T-cell (primary cell): ENCODE results near the gene PHGDH. TPM values are rescaled to one million over a fixed set of nuclear protein-coding genes. Genes with fewer than 3 reads are reported as not detected.

Experiments
- ATAC-seq, 4 experiments: fragments of 200-7000 bp in 3 of 4; fragments of 150-1000 bp in 1 of 4; cut with Tn5 transposase; replicated peaks in 1 of 4; 1 replicate in 3 of 4; 2 replicates in 1 of 4; pipeline ENCODE4 v1.10.0; 2021; ENCODE audit warnings: moderate library complexity in 3 of 4, mild to moderate bottlenecking in 2 of 4, moderate number of reproducible peaks in 1 of 4
- CTCF ChIA-PET, 2 donors: fragments of 300-600 bp; sonication (Branson Sonifier 250); formaldehyde crosslinking; loops; one replicate each; lab custom pipeline; 2022; ENCODE audit warnings: antibody characterized with exemption in 2 of 2; lab: Charles Lee
- POLR2A ChIA-PET, 2 donors: fragments of 300-600 bp; sonication (Branson Sonifier 250); formaldehyde crosslinking; loops; one replicate each; lab custom pipeline; 2022; ENCODE audit warnings: antibody characterized with exemption in 2 of 2; lab: Charles Lee
- DNase-seq, 35 experiments: peaks; one replicate each; pipeline versions ENCODE4 v3.0.0 to v3.0.0-alpha.2; 2013 to 2023
- H3K27ac ChIP-seq: one replicate; pipeline ENCODE4 v1.5.1; 2013; ENCODE audit warnings: low read length
- H3K27me3 ChIP-seq, 2 experiments: replicated peaks in 1 of 2; 1 replicate in 1 of 2; 2 replicates in 1 of 2; pipeline versions ENCODE4 v1.6.1 to v1.7.0; 2013; ENCODE audit warnings: low read length in 1 of 2, mixed read lengths in 1 of 2; ENCODE audit not compliant: control insufficient read depth in 2 of 2, insufficient read depth in 2 of 2; ENCODE audit errors: extremely low read depth in 1 of 2
- H3K36me3 ChIP-seq, 2 donors: 1 replicate in 1 of 2; 2 replicates in 1 of 2; pipeline versions ENCODE4 v1.6.1 to v1.7.0; 2013; ENCODE audit warnings: low read length in 1 of 2; ENCODE audit not compliant: control insufficient read depth in 2 of 2, insufficient read depth in 1 of 2; ENCODE audit errors: extremely low read depth in 1 of 2
- H3K4me1 ChIP-seq, 2 experiments: 1 replicate in 1 of 2; 2 replicates in 1 of 2; pipeline versions ENCODE4 v1.6.1 to v1.7.0; 2013; ENCODE audit warnings: low read length in 2 of 2, mixed read lengths in 1 of 2; ENCODE audit not compliant: insufficient read depth in 2 of 2, control insufficient read depth in 1 of 2; ENCODE audit errors: extremely low read depth in 1 of 2
- H3K4me3 ChIP-seq, 2 donors: 1 replicate in 1 of 2; 2 replicates in 1 of 2; pipeline versions ENCODE4 v1.5.1 to v1.7.0; 2013; ENCODE audit warnings: mild to moderate bottlenecking in 2 of 2, low read length in 1 of 2, moderate library complexity in 1 of 2; ENCODE audit not compliant: control insufficient read depth in 1 of 2; ENCODE audit errors: extremely low read depth in 1 of 2
- H3K9me3 ChIP-seq: 2 replicates; pipeline ENCODE4 v1.7.0; 2013
- H3K27ac Mint-ChIP-seq, 2 donors: one replicate each; pipeline ENCODE4 v1.8.0; 2020 to 2021; ENCODE audit warnings: mild to moderate bottlenecking in 2 of 2, mixed read lengths in 2 of 2
- H3K27me3 Mint-ChIP-seq, 2 donors: one replicate each; pipeline ENCODE4 v1.8.0; 2021 to 2022; ENCODE audit warnings: mixed read lengths in 2 of 2
- H3K36me3 Mint-ChIP-seq: one replicate; pipeline ENCODE4 v1.8.0; 2021; ENCODE audit warnings: mixed read lengths
- H3K4me1 Mint-ChIP-seq, 3 donors: one replicate each; pipeline ENCODE4 v1.8.0; 2020 to 2022; ENCODE audit warnings: mixed read lengths in 3 of 3, mild to moderate bottlenecking in 1 of 3
- H3K4me3 Mint-ChIP-seq, 3 donors: one replicate each; pipeline ENCODE4 v1.8.0; 2020 to 2022; ENCODE audit warnings: mild to moderate bottlenecking in 3 of 3, mixed read lengths in 3 of 3, moderate library complexity in 3 of 3
- H3K9me3 Mint-ChIP-seq, 3 donors: one replicate each; pipeline ENCODE4 v1.8.0; 2020 to 2022; ENCODE audit warnings: mixed read lengths in 3 of 3
- WGBS: methylation state at CpG from one replicate; pipeline ENCODE4 v1.1.5; 2013; ENCODE audit warnings: missing lambda C conversion rate; ENCODE audit not compliant: insufficient coverage; 5-methylcytosine and 5-hydroxymethylcytosine counted together
- total RNA-seq, 35 experiments: library from RNA in 6 of 35; stranded (reverse) in 6 of 35; fragments of 120-200 nt in 1 of 35; gene quantifications; one replicate each; pipeline versions ENCODE4 v1.2.1 to v1.2.4 and lab custom pipeline; 2013 to 2026

PHGDH gene
- total RNA-seq, 5 donors from 2014 or later (not counting 1 experiment from before 2014, with no cell fraction given) = 7.8 to 27.4 (median 14.3) TPM

DNA sequence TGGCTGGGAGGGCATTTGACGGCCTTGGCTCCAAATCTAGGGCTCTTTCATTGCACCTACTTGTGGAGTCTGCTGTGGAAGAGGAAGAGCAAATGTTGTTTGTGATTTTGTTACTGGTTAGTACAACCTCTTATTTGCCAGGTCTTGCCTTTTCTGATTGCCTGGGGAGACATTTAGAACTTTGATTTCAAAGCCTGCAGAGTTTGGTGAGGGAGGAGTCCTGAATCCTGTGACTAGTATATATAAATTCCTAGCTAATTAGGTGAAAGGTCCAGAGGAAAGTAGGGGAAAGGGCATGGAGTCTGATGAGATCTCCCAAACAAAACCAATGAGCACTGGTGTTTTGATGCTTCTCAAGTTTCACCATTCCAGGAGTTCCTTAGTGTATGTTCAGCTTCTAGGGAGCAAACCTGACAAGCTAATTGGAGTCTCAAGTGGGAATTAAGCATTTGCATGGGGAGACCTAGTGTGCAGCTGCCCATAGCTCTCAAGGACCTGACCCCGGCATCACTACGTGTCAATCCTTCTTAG, 62.0 kb downstream of the PHGDH start:
- H3K36me3 Mint-ChIP-seq = no peaks in the 10 kb centered on the region
- no peak for ATAC-seq
- CTCF ChIA-PET = no interaction called here
- H3K4me3 Mint-ChIP-seq = no peak overlapping the region
- Histone ChIP-seq H3K4me1 (no peaks in the 10 kb centered on the region), H3K27ac (no peak overlapping the region), H3K4me3 (no peak overlapping the region), H3K9me3 (no peaks in the 10 kb centered on the region), H3K36me3 (no peaks in the 10 kb centered on the region), H3K27me3 (peaks cover 0 to 8% of the 10 kb centered on the region in 2 experiments)
- no peak for DNase-seq
- H3K9me3 Mint-ChIP-seq = no peaks in the 10 kb centered on the region
- no peaks in the 10 kb centered on the region for H3K4me1 Mint-ChIP-seq
- 90% methylated on average over 2 of the region's 3 CpGs for WGBS
- no peak overlapping the region for H3K27ac Mint-ChIP-seq
- peaks cover 4 to 9% of the 10 kb centered on the region in 2 donors for H3K27me3 Mint-ChIP-seq
- POLR2A ChIA-PET = no interaction called here

DNA sequence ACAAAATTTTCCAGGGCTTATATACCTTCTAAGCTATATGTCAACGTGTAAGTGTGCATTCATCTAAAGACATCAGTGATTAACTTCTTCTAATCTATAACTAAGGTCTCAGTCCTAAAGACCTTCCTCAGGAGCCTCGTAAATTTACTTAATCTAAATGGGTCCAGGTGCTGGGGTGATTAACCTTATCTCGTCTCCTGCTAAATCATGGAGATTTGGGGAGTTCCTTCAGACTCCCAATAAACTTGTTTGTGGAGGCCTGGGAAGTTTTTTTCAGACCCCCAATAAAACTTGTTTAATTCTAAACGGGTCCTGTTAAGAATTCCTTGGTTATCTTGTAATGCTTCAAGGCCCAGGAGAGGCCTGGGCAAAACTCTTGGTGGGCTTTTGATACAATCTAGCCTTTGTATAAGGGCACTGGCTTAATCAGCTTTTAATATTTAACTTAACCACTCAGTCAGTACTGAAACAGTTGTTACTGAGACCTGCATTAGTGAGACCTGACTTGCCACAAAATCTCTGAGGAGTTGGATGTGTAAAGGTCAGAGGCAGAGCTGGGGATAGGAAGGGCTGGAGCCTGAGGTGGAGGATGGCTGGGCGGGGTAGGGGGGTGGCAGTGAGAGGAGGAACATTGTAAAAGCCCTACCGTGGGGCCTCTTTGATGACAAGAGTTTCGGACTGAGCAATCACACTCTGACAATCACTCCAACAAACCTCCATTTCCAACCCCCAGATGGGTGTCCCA, 63.2 kb downstream of the PHGDH start:
- Mint-ChIP-seq H3K27ac (no peak overlapping the region), H3K4me1 (no peaks in the 10 kb centered on the region), H3K9me3 (no peaks in the 10 kb centered on the region), H3K27me3 (peaks cover 5 to 7% of the 10 kb centered on the region in 2 donors), H3K4me3 (no peak overlapping the region), H3K36me3 (no peaks in the 10 kb centered on the region)
- CTCF ChIA-PET = no interaction called here
- Histone ChIP-seq H3K9me3 (no peaks in the 10 kb centered on the region), H3K4me3 (no peak overlapping the region), H3K27ac (no peak overlapping the region), H3K4me1 (no peaks in the 10 kb centered on the region), H3K36me3 (no peaks in the 10 kb centered on the region), H3K27me3 (peaks cover 0 to 5% of the 10 kb centered on the region in 2 experiments)
- WGBS = 60% methylated on average over 1 of the region's 7 CpGs
- DNase-seq (no peak), ATAC-seq (no peak)
- POLR2A ChIA-PET = no interaction called here

DNA sequence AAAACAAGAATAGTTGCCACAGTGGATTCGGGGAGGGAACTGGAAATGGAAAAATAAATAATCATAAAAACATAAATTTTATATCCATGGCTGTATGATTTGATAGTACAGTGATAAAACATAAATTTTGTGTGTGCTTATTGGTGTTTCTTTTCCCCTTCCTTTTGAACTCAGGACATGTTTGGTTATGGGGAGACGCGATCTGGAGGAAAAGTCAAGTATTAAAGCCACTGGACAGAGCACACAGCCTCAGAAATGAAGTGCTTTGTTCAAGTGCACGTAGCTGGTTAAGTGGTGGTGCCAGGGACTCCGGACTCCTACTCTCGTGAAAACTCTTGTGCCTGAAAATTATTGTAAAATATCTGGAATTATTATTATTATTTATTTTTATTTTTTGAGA, 66.6 kb downstream of the PHGDH start:
- no peak for DNase-seq
- H3K4me1 ChIP-seq = no peaks in the 10 kb centered on the region
- ChIA-PET CTCF (no interaction called here), POLR2A (no interaction called here)
- peaks cover 0 to 5% of the 10 kb centered on the region in 2 experiments for H3K27me3 ChIP-seq
- H3K27ac Mint-ChIP-seq = no peak overlapping the region
- no peak overlapping the region for H3K4me3 Mint-ChIP-seq
- H3K36me3 Mint-ChIP-seq = no peaks in the 10 kb centered on the region
- H3K9me3 Mint-ChIP-seq = no peaks in the 10 kb centered on the region
- WGBS = no CpG with 5 or more reads among the region's 6 CpGs
- no peak overlapping the region for H3K27ac ChIP-seq
- peaks cover 7% of the 10 kb centered on the region in 2 donors for H3K27me3 Mint-ChIP-seq
- ATAC-seq = no peak
- H3K4me3 ChIP-seq = no peak overlapping the region
- no peaks in the 10 kb centered on the region for H3K4me1 Mint-ChIP-seq
- no peaks in the 10 kb centered on the region for H3K36me3 ChIP-seq
- no peaks in the 10 kb centered on the region for H3K9me3 ChIP-seq

DNA sequence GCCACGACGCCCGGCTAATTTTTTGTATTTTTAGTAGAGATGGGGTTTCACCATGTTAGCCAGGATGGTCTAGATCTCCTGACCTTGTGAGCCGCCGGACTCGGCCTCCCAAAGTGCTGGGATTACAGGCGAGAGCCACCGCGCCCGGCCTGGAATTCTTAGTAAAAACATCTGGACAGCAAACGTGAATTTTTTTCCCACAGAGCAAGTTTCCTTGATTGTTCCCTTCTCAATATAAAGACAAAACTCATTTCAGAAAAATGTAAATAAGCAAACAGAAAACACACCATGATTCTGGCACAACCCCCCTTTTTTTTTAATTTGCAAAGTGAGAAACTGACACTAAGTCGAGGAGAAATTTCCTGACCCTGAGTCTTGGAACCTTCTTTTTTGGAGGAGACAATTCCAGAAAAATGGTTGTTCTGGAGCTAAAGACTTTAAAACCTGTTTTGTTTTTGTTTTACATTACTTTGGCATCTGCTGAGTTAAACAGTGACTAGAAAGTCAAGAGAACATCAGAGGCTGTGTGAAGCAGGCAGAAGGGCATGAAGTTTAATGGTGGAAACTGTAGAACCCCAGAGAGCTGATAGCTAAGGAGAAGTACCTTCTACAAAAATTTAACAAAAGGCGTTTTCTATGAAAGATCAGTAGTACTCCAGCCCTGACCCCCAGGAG, 67.3 kb downstream of the PHGDH start:
- Mint-ChIP-seq H3K4me3 (no peak overlapping the region), H3K4me1 (no peaks in the 10 kb centered on the region), H3K27ac (no peak overlapping the region), H3K9me3 (no peaks in the 10 kb centered on the region), H3K27me3 (peaks cover 3 to 7% of the 10 kb centered on the region in 2 donors), H3K36me3 (no peaks in the 10 kb centered on the region)
- 92% methylated on average over 9 of the region's 13 CpGs for WGBS
- CTCF ChIA-PET = no interaction called here
- POLR2A ChIA-PET = no interaction called here
- Histone ChIP-seq H3K9me3 (no peaks in the 10 kb centered on the region), H3K27me3 (peaks cover 0 to 5% of the 10 kb centered on the region in 2 experiments), H3K36me3 (no peaks in the 10 kb centered on the region), H3K27ac (no peak overlapping the region), H3K4me3 (no peak overlapping the region), H3K4me1 (no peaks in the 10 kb centered on the region)
- no peak for ATAC-seq
- DNase-seq = no peak

DNA sequence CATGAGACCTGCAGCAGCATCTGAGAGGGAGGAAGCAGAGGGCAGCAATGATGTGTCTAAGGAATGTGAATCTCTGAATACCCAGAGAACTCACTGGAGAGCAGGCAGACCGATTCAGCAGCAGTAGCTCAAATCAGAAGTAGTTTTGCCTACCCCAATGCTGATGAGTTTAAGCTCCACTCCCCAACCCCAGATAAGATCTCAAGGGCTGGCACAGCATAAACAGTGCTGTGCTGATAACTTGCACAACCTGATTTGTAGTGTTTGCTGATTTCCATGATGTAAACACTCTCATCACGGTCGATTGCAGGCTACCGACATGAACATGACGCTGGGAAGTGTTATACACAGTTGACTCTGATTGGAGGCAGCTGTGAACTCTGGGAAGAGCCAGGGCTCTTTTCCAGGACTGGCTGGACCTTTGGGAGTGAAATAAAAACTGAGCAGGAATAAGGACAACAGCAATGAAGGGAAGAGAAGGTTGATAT, 68.2 kb downstream of the PHGDH start:
- Histone ChIP-seq H3K27me3 (peaks cover 0 to 5% of the 10 kb centered on the region in 2 experiments), H3K9me3 (no peaks in the 10 kb centered on the region), H3K4me1 (no peaks in the 10 kb centered on the region), H3K4me3 (no peak overlapping the region), H3K27ac (no peak overlapping the region), H3K36me3 (no peaks in the 10 kb centered on the region)
- DNase-seq (no peak), ATAC-seq (no peak)
- ChIA-PET POLR2A (no interaction called here), CTCF (no interaction called here)
- WGBS = 80% methylated on average over 4 of the region's 5 CpGs
- no peak overlapping the region for H3K27ac Mint-ChIP-seq
- H3K9me3 Mint-ChIP-seq = no peaks in the 10 kb centered on the region
- peaks cover 3 to 8% of the 10 kb centered on the region in 2 donors for H3K27me3 Mint-ChIP-seq
- H3K36me3 Mint-ChIP-seq = no peaks in the 10 kb centered on the region
- H3K4me3 Mint-ChIP-seq = no peak overlapping the region
- no peaks in the 10 kb centered on the region for H3K4me1 Mint-ChIP-seq

DNA sequence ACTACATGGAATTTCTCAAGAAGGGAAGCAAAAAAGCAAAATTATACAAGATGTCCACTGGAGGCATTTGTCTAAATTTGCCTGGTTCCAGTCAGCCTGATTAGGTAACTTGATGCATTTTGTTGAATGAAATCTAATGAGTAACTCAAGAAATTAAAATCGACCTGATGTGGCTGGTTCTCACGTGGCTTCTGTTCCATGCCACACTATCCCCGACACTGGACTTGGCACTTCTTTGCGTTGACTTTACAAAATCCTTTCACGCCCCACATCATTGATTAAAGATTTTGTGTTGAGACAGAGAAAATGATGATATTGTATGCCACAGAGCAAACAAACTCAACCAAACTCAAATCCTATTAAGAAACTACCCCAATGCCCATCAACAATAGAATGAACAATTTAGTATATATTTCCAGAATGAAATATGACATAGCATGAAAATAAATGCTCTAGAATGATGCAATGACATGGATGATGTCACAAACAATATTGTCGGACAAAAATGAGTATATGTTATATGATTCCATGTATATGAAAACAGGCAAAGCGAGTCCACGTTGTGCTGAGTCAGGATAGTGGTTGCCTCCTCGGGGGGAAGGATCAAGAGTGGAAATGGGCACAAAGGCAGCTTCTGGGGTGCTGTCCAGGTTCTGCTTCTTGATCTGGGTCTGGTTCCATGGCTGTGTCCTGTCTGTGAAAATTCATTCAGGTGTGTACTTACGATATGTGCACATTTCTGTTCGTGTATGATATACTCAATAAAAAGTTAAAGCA, 69.9 kb downstream of the PHGDH start:
- Histone ChIP-seq H3K4me1 (no peaks in the 10 kb centered on the region), H3K4me3 (no peak overlapping the region), H3K27ac (no peak overlapping the region), H3K27me3 (peaks cover 0 to 4% of the 10 kb centered on the region in 2 experiments), H3K9me3 (no peaks in the 10 kb centered on the region), H3K36me3 (no peaks in the 10 kb centered on the region)
- CTCF ChIA-PET = no interaction called here
- POLR2A ChIA-PET = no interaction called here
- Mint-ChIP-seq H3K27ac (no peak overlapping the region), H3K36me3 (no peaks in the 10 kb centered on the region), H3K9me3 (no peaks in the 10 kb centered on the region), H3K4me3 (no peak overlapping the region), H3K4me1 (no peaks in the 10 kb centered on the region), H3K27me3 (peaks cover 6 to 8% of the 10 kb centered on the region in 2 donors)
- no peak for ATAC-seq
- WGBS = 86% methylated on average over 6 of the region's 11 CpGs
- DNase-seq = no peak
